Activated naive CD8-positive, alpha-beta T cell treated with anti-CD3 and anti-CD28 coated beads, Interleukin-2, amount 50 U/mL, for 24 hours (primary cell): ENCODE data around the gene SORCS1.
"Not testable (repeated sequence)": the region's sequence is repeated elsewhere in the genome, so short reads cannot be mapped to it uniquely, and the experiment has no call there.

Experiments used
- ATAC-seq: fragments of 150-1000 bp; cut with Tn5 transposase; one replicate; pipeline ENCODE4 v1.10.0; 2021
- DNase-seq: peaks from one replicate; pipeline ENCODE4 v3.0.0; 2021
- H3K27ac Mint-ChIP-seq: one replicate; pipeline ENCODE4 v1.8.0; 2021; ENCODE audit warnings: mild to moderate bottlenecking, mixed read lengths
- H3K27me3 Mint-ChIP-seq: one replicate; pipeline ENCODE4 v1.8.0; 2021; ENCODE audit warnings: mixed read lengths
- H3K36me3 Mint-ChIP-seq: one replicate; pipeline ENCODE4 v1.8.0; 2021; ENCODE audit warnings: low read depth, mixed read lengths
- H3K4me1 Mint-ChIP-seq: one replicate; pipeline ENCODE4 v1.8.0; 2021; ENCODE audit warnings: mixed read lengths
- H3K4me3 Mint-ChIP-seq: one replicate; pipeline ENCODE4 v1.8.0; 2021; ENCODE audit warnings: mild to moderate bottlenecking, moderate library complexity, mixed read lengths
- H3K9me3 Mint-ChIP-seq: one replicate; pipeline ENCODE4 v1.8.0; 2021; ENCODE audit warnings: mixed read lengths

SORCS1 gene

GRCh38 chr10:106938513-106938912, 226.0 kb downstream of the SORCS1 start:
- ATAC-seq (no peak), DNase-seq (no peak)
- Mint-ChIP-seq H3K9me3 (peaks cover 5% of the 10 kb centered on the region), H3K27me3 (no peaks in the 10 kb centered on the region), H3K4me1 (peaks cover 4% of the 10 kb centered on the region), H3K36me3 (no peaks in the 10 kb centered on the region), H3K27ac (no peak overlapping the region), H3K4me3 (no peak overlapping the region)

GRCh38 chr10:106935978-106936451, 228.5 kb downstream of the SORCS1 start:
- Mint-ChIP-seq H3K27ac (no peak overlapping the region), H3K27me3 (no peaks in the 10 kb centered on the region), H3K4me3 (no peak overlapping the region), H3K4me1 (peaks cover 4% of the 10 kb centered on the region), H3K9me3 (peaks cover 5% of the 10 kb centered on the region), H3K36me3 (no peaks in the 10 kb centered on the region)
- ATAC-seq (no peak), DNase-seq (no peak)

DNA sequence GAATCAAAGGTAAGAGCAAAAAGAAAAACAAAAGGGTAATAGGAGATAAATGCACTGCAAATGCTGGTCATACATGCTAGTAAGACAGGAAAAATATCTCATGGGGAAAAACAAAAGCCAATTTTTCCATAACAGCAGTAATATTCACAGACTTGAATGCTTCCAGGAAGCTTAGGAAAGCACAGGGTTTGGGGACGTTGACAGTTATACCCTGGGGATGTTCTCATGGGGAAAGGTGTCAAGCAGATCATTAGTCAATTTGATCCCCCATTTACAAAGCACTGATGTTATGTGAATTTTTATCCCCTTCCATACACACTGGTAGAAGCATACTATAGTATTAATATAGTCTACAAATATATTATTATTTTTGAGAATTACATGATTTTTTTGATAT, 232.7 kb downstream of the SORCS1 start:
- no peaks in the 10 kb centered on the region for H3K27me3 Mint-ChIP-seq
- no peak for ATAC-seq

DNA sequence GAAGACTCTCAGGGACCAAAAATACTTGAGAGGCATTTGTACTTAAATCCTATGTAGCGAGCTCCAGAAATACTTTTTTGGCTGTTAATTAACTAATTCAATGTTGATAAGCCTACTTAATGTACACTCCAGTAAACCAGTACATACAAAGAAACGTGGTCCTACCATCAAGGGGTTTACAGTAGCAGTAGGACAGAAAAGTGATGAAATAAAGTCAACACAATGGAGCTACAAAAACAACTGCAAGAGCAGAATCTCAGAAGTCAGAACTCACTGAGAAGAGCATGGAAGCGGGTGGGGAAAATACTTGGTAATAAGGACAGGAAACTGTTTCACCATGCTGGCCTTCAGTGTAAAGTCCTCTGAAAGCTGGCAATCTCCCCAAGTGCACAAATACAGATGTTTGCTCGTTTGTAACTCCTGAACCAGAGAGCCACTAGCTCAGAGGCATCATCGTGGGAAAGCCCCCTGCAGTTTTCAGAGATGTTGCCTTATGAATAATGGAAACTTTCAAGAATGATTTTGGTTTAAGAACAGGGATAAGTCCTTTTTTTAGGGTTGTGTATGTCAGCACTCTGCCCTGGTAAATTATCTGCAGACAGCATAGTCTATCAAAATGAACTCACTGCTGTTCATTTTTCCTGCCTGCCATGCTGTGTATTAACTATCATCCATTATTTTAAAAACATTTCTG, 233.2 kb downstream of the SORCS1 start:
- H3K4me1 Mint-ChIP-seq: peaks cover 4% of the 10 kb centered on the region
- H3K27me3 Mint-ChIP-seq: no peaks in the 10 kb centered on the region
- H3K36me3 Mint-ChIP-seq: no peaks in the 10 kb centered on the region
- DNase-seq (no peak), ATAC-seq (no peak)
- H3K27ac Mint-ChIP-seq: no peak overlapping the region
- no peaks in the 10 kb centered on the region for H3K9me3 Mint-ChIP-seq
- H3K4me3 Mint-ChIP-seq: no peak overlapping the region

More for the DNA sequence above, 232.7 kb downstream of the SORCS1 start:
- no peak for DNase-seq
- H3K4me1 Mint-ChIP-seq: peaks cover 4% of the 10 kb centered on the region
- no peaks in the 10 kb centered on the region for H3K36me3 Mint-ChIP-seq
- no peaks in the 10 kb centered on the region for H3K9me3 Mint-ChIP-seq
- no peak overlapping the region for H3K4me3 Mint-ChIP-seq
- H3K27ac Mint-ChIP-seq: no peak overlapping the region

- no peaks in the 10 kb centered on the region for H3K4me1 Mint-ChIP-seq
- no peaks in the 10 kb centered on the region for H3K36me3 Mint-ChIP-seq
- no peak for DNase-seq
- no peak overlapping the region for H3K27ac Mint-ChIP-seq
- no peaks in the 10 kb centered on the region for H3K9me3 Mint-ChIP-seq
- no peak for ATAC-seq
- H3K4me3 Mint-ChIP-seq: no peak overlapping the region
- no peaks in the 10 kb centered on the region for H3K27me3 Mint-ChIP-seq
Measured at GRCh38 chr10:106930751-106931150, 233.8 kb downstream of the SORCS1 start.

DNA sequence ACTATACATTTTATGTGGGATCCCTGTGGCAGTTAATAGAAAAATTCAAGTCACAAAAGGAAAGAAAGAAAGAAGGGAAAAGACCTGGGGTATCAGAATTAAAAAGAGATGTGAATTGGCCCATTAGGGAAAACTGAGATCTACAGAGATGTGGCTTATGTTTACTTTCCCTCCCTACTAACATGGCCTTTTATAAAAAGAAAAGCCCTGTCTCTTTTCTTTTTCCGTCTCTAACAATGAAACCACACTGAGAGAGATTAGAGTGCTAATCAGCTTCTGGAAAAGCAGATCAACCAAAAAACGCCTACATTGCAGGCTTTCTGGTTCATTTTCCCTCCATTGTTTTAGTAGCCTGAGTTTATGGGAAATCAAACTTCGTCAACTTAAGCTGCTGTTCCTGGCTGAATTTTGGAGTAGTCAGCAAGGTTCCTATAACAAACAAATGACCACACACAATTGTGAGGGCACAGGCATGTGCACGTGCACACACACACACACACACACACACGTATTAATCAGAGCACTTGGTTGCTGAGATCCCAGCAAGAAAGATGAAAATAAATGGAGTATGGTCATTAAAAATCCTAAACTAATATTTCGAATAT, 235.1 kb downstream of the SORCS1 start:
- H3K4me3 Mint-ChIP-seq: no peak overlapping the region
- H3K4me1 Mint-ChIP-seq: no peaks in the 10 kb centered on the region
- no peak for DNase-seq
- ATAC-seq: no peak
- H3K27me3 Mint-ChIP-seq: no peaks in the 10 kb centered on the region
- H3K36me3 Mint-ChIP-seq: no peaks in the 10 kb centered on the region
- no peaks in the 10 kb centered on the region for H3K9me3 Mint-ChIP-seq
- no peak overlapping the region for H3K27ac Mint-ChIP-seq

DNA sequence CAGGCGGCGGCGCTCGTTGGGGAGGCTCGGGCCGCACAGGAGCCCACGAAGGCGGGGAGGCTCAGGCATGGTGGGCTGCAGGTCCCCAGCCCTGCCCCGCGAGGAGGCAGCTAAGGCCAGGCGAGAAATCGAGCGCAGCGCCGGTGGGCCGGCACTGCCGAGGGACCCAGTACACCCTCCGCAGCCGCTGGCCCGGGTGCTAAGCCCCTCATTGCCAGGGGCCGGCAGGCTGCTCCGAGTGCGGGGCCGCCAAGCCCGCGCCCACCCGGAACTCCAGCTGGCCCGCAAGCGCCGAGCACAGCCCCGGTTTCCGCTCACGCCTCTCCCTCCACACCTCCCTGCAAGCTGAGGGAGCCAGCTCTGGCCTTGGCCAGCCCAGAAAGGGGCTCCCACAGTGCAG, 236.4 kb downstream of the SORCS1 start:
- H3K4me1 Mint-ChIP-seq, H3K27me3 Mint-ChIP-seq, H3K27ac Mint-ChIP-seq, DNase-seq, H3K4me3 Mint-ChIP-seq, H3K36me3 Mint-ChIP-seq, H3K9me3 Mint-ChIP-seq, ATAC-seq: not testable (repeated sequence)

DNA sequence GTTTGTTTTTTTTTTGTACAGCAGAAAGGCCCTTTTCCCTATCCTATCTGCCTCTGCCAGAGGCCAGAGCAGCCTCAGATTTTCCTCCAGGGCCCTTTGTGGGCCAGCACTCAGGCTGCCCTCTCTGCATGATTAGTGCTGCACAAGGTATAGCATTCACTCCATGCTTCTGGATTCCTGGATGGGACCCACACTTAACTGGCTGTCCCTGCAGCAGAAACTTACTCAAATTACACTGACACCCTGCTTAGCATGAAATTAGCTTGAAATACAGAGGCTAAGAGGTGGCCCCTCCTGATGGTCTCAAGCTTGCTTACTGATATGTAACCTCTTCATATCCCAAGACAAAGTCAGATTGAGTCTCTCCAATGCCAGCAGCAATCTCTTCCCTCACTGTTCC, 239.3 kb downstream of the SORCS1 start:
- Mint-ChIP-seq H3K9me3 (peaks cover 4% of the 10 kb centered on the region), H3K36me3 (no peaks in the 10 kb centered on the region), H3K4me3 (no peak overlapping the region), H3K4me1 (no peaks in the 10 kb centered on the region), H3K27me3 (no peaks in the 10 kb centered on the region), H3K27ac (no peak overlapping the region)
- DNase-seq (no peak), ATAC-seq (no peak)

- H3K4me3 Mint-ChIP-seq: no peak overlapping the region
- H3K9me3 Mint-ChIP-seq: peaks cover 4% of the 10 kb centered on the region
- H3K36me3 Mint-ChIP-seq: no peaks in the 10 kb centered on the region
- ATAC-seq (no peak), DNase-seq (no peak)
- H3K4me1 Mint-ChIP-seq: no peaks in the 10 kb centered on the region
- H3K27me3 Mint-ChIP-seq: peaks cover 1% of the 10 kb centered on the region
- no peak overlapping the region for H3K27ac Mint-ChIP-seq
Measured at GRCh38 chr10:106920538-106920937, 244.0 kb downstream of the SORCS1 start.

DNA sequence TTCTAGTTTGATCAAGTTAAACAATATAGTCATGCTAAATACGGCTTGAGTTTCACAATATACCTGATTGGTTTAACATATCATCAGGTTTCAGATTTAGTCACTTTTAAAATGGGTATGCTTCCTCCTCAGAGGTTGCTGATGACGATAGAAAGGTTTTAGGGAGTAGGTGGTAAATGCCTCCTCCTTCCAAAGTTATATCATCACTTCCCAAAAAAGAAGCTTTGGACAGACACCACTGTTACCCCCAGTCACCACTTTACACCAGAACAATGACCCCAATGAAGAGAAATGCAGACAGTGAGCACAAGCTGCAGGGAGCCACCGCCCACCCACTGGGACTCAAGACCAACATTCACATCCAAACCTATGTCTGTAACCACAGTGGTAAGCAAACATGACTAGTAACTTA, 244.6 kb downstream of the SORCS1 start:
- H3K27ac Mint-ChIP-seq: no peak overlapping the region
- ATAC-seq: no peak
- H3K4me3 Mint-ChIP-seq: no peak overlapping the region
- no peak for DNase-seq
- H3K36me3 Mint-ChIP-seq: no peaks in the 10 kb centered on the region
- peaks cover 8% of the 10 kb centered on the region for H3K9me3 Mint-ChIP-seq
- peaks cover 1% of the 10 kb centered on the region for H3K27me3 Mint-ChIP-seq
- H3K4me1 Mint-ChIP-seq: no peaks in the 10 kb centered on the region

DNA sequence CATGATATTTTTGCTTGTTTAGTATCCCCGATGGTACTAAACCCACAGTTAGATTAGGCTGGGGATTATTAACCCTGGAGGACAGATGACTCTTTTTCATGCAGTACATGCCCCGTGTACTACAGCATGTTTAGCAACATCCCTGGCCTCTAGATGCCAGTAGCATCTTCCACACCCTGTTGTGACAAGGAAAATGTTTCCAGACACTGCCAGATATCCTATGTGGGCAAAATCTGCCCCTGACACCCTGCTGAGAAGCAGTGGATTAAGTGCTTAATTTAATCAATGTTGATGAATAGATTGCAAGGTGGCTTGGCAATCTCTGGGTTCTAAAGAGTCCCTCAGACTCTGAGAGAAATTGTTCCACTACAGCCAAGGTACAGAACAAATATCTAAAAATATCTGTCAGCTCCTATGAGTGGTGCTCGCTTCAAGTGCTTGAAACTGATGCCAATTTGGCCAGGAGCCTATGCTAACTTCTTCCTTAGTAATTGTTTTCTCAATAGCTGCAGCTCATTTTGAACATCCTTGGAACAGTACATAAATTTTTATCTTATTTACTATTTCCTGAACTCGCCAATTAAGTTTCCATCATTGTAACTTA, 247.0 kb downstream of the SORCS1 start:
- ATAC-seq: no peak
- no peaks in the 10 kb centered on the region for H3K4me1 Mint-ChIP-seq

GRCh38 chr10:106914016-106914415, 250.5 kb downstream of the SORCS1 start:
- Mint-ChIP-seq H3K36me3 (no peaks in the 10 kb centered on the region), H3K4me3 (no peak overlapping the region), H3K4me1 (no peaks in the 10 kb centered on the region), H3K27me3 (peaks cover 1% of the 10 kb centered on the region), H3K9me3 (peaks cover 3% of the 10 kb centered on the region), H3K27ac (no peak overlapping the region)
- ATAC-seq (no peak), DNase-seq (no peak)

More for the DNA sequence above, 247.0 kb downstream of the SORCS1 start:
- DNase-seq: no peak
- Mint-ChIP-seq H3K27ac (no peak overlapping the region), H3K4me3 (no peak overlapping the region), H3K27me3 (peaks cover 1% of the 10 kb centered on the region), H3K9me3 (peaks cover 8% of the 10 kb centered on the region), H3K36me3 (no peaks in the 10 kb centered on the region)

GRCh38 chr10:106913348-106913747, 251.2 kb downstream of the SORCS1 start:
- H3K27ac Mint-ChIP-seq: no peak overlapping the region
- no peak overlapping the region for H3K4me3 Mint-ChIP-seq
- no peaks in the 10 kb centered on the region for H3K4me1 Mint-ChIP-seq
- peaks cover under 1% of the 10 kb centered on the region for H3K27me3 Mint-ChIP-seq
- H3K9me3 Mint-ChIP-seq: peaks cover 3% of the 10 kb centered on the region
- H3K36me3 Mint-ChIP-seq: no peaks in the 10 kb centered on the region
- no peak for ATAC-seq
- no peak for DNase-seq

DNA sequence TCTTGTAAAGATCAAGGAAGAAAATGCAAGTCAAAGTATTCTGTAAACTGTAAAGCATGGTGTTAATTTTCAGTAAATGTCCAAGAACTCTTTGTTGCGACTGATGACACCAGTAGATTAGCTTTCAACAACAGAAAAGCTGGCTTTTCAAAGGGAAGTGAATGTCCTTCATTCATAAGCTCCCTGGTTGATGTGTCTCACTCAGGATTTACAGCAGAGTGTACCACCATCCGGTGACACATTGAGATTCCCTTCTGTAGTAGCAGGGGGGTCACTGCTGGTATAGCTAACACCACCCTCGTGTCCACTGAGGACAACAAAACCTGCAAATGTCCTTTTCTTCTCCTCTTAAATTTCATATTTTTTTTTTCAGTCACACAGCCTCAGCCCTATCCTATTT, 253.4 kb downstream of the SORCS1 start:
- H3K4me1 Mint-ChIP-seq: no peaks in the 10 kb centered on the region
- no peaks in the 10 kb centered on the region for H3K27me3 Mint-ChIP-seq
- H3K4me3 Mint-ChIP-seq: no peak overlapping the region
- no peak for ATAC-seq
- DNase-seq: no peak
- H3K27ac Mint-ChIP-seq: no peak overlapping the region
- H3K36me3 Mint-ChIP-seq: no peaks in the 10 kb centered on the region
- H3K9me3 Mint-ChIP-seq: peaks cover 3% of the 10 kb centered on the region

DNA sequence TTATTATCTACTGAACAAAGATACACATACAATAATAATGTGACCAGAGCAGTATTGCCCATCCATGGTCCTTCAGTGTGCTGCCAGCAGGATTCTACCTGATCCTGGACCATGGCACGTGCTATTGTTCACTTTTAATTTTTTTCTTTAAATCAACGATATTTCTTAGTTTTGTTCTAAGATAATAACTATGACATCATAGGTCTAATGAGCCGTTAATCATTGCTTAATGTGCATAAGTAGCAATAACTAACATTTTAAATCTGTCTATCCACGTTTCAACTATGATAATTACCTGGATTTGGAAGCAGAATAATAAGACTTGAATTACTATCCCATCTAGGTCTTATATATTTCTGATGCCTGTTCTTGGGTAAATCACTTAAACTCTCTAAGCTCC, 253.8 kb downstream of the SORCS1 start:
- H3K9me3 Mint-ChIP-seq: peaks cover 3% of the 10 kb centered on the region
- no peaks in the 10 kb centered on the region for H3K36me3 Mint-ChIP-seq
- H3K27ac Mint-ChIP-seq: no peak overlapping the region
- DNase-seq (no peak), ATAC-seq (no peak)
- H3K4me3 Mint-ChIP-seq: no peak overlapping the region
- H3K27me3 Mint-ChIP-seq: no peaks in the 10 kb centered on the region
- H3K4me1 Mint-ChIP-seq: no peaks in the 10 kb centered on the region
